ENCODE results near the gene GFRA1. TPM values are rescaled to one million over a fixed set of nuclear protein-coding genes. Genes with fewer than 3 reads are reported as not detected.

GFRA1 gene
- total and polyA plus RNA-seq, 2 of the 8 experiments (the other 6 are each of a cell fraction or from before 2014, with no cell fraction given), result 1.1 to 2.0 TPM

DNA sequence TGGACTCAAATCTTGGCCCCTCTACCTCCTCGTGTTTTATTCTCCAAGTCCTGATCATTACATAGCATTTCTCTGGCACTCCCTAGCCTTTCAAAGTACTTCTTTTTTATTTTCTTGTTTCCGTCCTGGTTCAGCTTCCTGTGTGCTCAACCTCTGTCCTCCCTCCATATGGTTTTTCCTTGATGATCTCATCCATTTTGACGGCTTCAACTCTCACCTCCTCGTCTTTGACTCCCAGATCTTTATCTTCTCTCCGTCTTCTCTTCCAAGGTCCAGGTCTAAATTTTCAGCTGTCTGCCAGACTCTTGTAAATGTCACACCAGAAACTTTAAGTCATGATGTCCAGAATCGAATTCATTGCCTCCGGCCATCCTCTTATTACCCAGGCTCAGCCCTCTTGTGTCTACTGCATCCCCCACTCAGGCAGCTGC, 23.3 kb upstream of the GFRA1 start:
- Histone ChIP-seq H3K56ac (replicated peaks; ENCODE audit: insufficient read length, low read depth, low read length) (no peak overlapping the region), H3K27me3 (replicated peaks in 1 of 4; ENCODE audit: control insufficient read depth in 3 of 4, extremely low read depth in 1 of 4, insufficient read depth in 3 of 4, low read length in 3 of 4) (no peaks in the 10 kb centered on the region), H3K14ac (ENCODE audit: insufficient read length) (no peak overlapping the region), H4K91ac (replicated peaks; ENCODE audit: insufficient read length, low read length) (no peak overlapping the region), H3K36me3 (ENCODE audit: control insufficient read depth in 2 of 4, insufficient read depth in 4 of 4, low read length in 3 of 4) (no peaks in the 10 kb centered on the region), H3K4me2 (ENCODE audit: insufficient read depth in 1 of 2, low read depth in 2 of 2, low read length in 2 of 2) (no peak overlapping the region), H2BK15ac (ENCODE audit: low read length) (no peak overlapping the region), H4K8ac (ENCODE audit: extremely low read depth, insufficient read depth, low read length) (no peak overlapping the region), H3K23me2 (ENCODE audit: low read depth, low read length) (no peaks in the 10 kb centered on the region), H3K18ac (ENCODE audit: extremely low read depth, low read length) (no peak overlapping the region), H2BK120ac (replicated peaks; ENCODE audit: low read depth, low read length) (no peak overlapping the region), H3K4ac (replicated peaks; ENCODE audit: insufficient read length, low read depth, low read length) (no peak overlapping the region), H2BK20ac (ENCODE audit: low read length) (no peak overlapping the region), H2BK12ac (ENCODE audit: low read depth, low read length) (no peak overlapping the region), H3K9ac (replicated peaks in 1 of 4; ENCODE audit: extremely low read depth in 1 of 4, low read depth in 3 of 4, low read length in 3 of 4) (no peak overlapping the region), H4K20me1 (replicated peaks in 1 of 2; ENCODE audit: control insufficient read depth in 1 of 2, insufficient read depth in 2 of 2, low read length in 2 of 2) (no peaks in the 10 kb centered on the region), H2AK5ac (ENCODE audit: low read depth, low read length) (no peak overlapping the region), H3K79me2 (ENCODE audit: control insufficient read depth in 1 of 2, insufficient read depth in 2 of 2, low read length in 2 of 2) (no peaks in the 10 kb centered on the region), H3K4me1 (replicated peaks in 1 of 4; ENCODE audit: control insufficient read depth in 3 of 4, insufficient read depth in 4 of 4, low read length in 3 of 4) (no peaks in the 10 kb centered on the region), H3K79me1 (ENCODE audit: low read depth, low read length) (no peaks in the 10 kb centered on the region), H2BK5ac (ENCODE audit: low read depth, low read length) (no peak overlapping the region), H3K27ac (ENCODE audit: low read depth, low read length) (no peak overlapping the region), H3K9me3 (ENCODE audit: insufficient read depth in 2 of 2, low read depth in 1 of 2, low read length in 1 of 2) (no peaks in the 10 kb centered on the region), H2AFZ (ENCODE audit: low read length) (0 out of 2 replicates have a peak overlapping the region, but pooled peaks have one; percentile 15), H4K5ac (ENCODE audit: insufficient read length, low read depth, low read length) (no peak overlapping the region), H3K23ac (ENCODE audit: insufficient read length) (no peak overlapping the region), H3K4me3 (ENCODE audit: extremely low read depth in 1 of 4, insufficient read depth in 2 of 4, low read depth in 3 of 4, low read length in 4 of 4) (no peak overlapping the region)
- DNase-seq (ENCODE audit: low read depth in 1 of 2, low spot score in 2 of 2) (no peak), FAIRE-seq (no peak)
- 95% methylated on average over 7 of the region's 7 CpGs; no CpG with 5 or more reads in 1 of the 2 experiments for WGBS, 2 experiments (ENCODE audit: extremely low coverage in 1 of 2, insufficient coverage in 1 of 2, insufficient read length in 1 of 2, insufficient replicate concordance in 2 of 2, low coverage in 1 of 2, low lambda C conversion rate in 2 of 2, missing lambda C conversion rate in 1 of 2)
- POLR2A ChIA-PET (ENCODE audit: partially characterized antibody), result no interaction called here
- CTCF ChIA-PET (ENCODE audit: partially characterized antibody), result interaction anchor here (1.0 to 1.3 kb wide), 3 partner anchors 9 to 590 kb away, joined by 3 to 5 read pairs (median 3); no protein-coding TSS in a partner anchor
- TF ChIP-seq TBP (IDR thresholded peaks at IDR 0.05; ENCODE audit: low read depth, low read length) (no peak), CHD2 (IDR thresholded peaks at IDR 0.05; ENCODE audit: low read length) (no peak), RNF2 (IDR thresholded peaks at IDR 0.05; ENCODE audit: borderline replicate concordance, low read depth, low read length, missing control alignments, poor library complexity, severe bottlenecking) (no peak), CHD1 (IDR thresholded peaks at IDR 0.05; ENCODE audit: low read depth, low read length) (no peak), POLR2A (IDR thresholded peaks at IDR 0.05; ENCODE audit: control extremely low read depth in 1 of 2, low read depth in 2 of 2, low read length in 2 of 2) (no peak), BACH1 (IDR thresholded peaks at IDR 0.05; ENCODE audit: low read length) (no peak), RBBP5 (IDR thresholded peaks at IDR 0.05; ENCODE audit: borderline replicate concordance, low read depth, low read length) (no peak), RFX5 (IDR thresholded peaks at IDR 0.05; ENCODE audit: borderline replicate concordance, low read depth, low read length) (no peak), SIX5 (IDR thresholded peaks at IDR 0.05; ENCODE audit: low read depth, low read length) (no peak), HDAC6 (IDR thresholded peaks at IDR 0.05; ENCODE audit: low read depth, low read length) (no peak), SIRT6 (IDR thresholded peaks at IDR 0.05; ENCODE audit: low read length) (no peak), ASH2L (IDR thresholded peaks at IDR 0.05; ENCODE audit: low read length) (no peak), CREB1 (IDR thresholded peaks at IDR 0.05) (no peak)
- TF ChIP-seq, protein P1, sequence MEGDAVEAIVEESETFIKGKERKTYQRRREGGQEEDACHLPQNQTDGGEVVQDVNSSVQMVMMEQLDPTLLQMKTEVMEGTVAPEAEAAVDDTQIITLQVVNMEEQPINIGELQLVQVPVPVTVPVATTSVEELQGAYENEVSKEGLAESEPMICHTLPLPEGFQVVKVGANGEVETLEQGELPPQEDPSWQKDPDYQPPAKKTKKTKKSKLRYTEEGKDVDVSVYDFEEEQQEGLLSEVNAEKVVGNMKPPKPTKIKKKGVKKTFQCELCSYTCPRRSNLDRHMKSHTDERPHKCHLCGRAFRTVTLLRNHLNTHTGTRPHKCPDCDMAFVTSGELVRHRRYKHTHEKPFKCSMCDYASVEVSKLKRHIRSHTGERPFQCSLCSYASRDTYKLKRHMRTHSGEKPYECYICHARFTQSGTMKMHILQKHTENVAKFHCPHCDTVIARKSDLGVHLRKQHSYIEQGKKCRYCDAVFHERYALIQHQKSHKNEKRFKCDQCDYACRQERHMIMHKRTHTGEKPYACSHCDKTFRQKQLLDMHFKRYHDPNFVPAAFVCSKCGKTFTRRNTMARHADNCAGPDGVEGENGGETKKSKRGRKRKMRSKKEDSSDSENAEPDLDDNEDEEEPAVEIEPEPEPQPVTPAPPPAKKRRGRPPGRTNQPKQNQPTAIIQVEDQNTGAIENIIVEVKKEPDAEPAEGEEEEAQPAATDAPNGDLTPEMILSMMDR (IDR thresholded peaks at IDR 0.05; ENCODE audit: control extremely low read depth in 1 of 3, insufficient read depth in 1 of 3, low read depth in 1 of 3, low read length in 3 of 3), result no peak
